NCI-H2029 treated with DMSO at 0.1 percent for 48 hours (cell line): ENCODE measurements around the gene C2CD3.
"Not testable (repeated sequence)": the region's sequence is repeated elsewhere in the genome, so short reads cannot be mapped to it uniquely, and the experiment has no call there.

Source experiments
- DNase-seq: peaks from one replicate; lab custom pipeline; 2025; lab: John Stamatoyannopoulos, UW

The C2CD3 gene

DNA sequence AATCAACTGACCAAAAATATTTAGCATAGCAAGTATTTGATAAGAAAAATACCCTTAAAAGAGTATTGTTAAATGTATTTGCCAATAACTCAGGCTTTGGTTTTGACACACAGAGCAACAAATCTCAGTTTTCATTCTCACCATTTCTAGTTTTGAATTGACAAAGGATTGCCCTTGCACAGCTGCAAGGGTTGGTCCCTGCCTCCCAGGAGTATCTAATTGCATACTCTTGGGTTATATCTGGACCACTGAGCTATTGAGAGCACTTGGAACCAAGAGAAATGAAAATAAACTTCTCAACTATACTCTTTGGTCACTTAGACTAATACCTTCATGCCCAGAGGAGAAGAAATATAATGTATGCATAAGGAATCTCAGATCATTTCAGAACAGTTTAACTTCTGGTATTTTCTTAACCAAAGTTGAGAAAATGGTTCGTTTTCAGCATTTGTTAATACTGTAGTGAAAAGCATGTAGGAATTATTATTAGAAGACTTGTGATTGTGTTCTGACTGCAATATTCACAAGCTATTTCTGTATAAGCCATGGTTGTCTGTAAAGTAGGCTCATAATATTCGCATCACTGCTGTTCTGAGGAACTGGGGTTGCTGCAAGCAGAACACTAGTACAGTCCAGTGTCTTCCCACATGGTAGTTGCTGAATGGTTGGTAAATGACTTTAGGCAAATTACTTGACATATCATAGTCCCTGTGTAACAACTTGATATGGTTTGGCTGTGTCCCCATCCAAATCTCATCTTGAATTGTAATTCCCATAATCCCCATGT is 7.9 kb downstream of the C2CD3 start:
- no peak for DNase-seq

DNA sequence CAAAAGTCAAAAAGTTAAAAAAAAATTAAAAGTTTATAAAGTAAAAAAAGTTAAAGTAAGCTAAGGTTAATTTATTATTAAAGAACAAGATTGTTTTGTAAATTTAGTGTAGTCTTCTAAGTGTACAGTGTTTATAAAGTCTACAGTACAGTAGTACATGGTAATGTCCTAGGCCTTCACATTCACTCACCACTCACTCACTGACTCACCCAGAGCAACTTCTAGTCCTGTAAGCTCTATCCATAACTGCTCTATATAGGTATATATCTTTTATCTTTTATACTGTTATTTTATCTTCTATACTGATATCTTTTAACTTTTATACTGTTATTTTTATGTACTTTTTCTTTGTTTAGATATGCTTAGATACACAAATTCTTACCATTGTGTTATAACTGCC is 11.2 kb downstream of the C2CD3 start:
- DNase-seq: no peak

DNA sequence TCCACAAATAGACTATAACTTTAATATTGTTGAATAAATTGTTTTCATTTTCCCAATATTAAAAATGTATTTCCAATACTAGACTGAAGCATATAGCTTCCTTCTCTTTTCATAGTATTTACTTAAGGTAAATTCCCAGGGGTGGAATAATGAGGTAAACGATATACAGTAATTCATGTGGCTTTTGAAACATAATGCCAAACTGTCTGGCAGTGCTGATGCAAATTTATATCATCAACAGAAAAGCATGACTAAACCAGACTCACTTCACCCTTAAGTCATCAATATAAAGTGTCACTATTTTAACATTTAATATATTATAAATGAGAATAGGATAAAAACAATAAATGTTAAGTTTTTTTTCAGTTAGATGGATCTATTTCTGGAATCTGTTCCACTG is 13.6 kb downstream of the C2CD3 start:
- DNase-seq: no peak

DNA sequence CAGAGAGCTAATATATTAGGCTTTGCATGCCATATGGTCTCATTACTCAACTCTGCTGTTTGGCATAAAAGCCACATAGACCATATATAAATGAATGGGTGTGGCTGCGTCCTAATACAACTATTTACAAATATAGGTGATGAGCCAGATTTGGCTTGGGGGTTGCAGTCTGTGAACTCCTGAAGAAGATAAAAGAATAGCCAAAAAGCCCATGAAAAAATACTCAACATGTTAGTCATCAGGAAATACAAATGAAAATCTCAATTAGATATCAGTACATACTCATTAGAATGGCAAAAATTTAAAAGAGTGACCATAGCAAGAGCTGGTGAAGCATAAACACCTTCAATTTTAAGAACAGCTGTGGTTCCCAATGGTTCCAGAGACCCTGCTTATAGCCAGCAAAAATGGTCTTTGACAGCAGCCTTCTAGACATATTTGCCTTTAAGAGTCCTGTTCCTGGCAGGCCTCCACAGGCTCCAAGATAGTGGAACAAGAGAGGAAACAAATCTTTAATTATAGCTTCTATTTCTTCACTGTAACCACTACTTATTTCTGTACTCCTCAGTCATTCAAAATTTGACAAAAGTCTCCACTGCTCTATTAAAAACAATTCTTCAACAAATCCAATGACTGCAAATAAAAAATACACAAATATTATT is 16.1 kb downstream of the C2CD3 start:
- no peak for DNase-seq

DNA sequence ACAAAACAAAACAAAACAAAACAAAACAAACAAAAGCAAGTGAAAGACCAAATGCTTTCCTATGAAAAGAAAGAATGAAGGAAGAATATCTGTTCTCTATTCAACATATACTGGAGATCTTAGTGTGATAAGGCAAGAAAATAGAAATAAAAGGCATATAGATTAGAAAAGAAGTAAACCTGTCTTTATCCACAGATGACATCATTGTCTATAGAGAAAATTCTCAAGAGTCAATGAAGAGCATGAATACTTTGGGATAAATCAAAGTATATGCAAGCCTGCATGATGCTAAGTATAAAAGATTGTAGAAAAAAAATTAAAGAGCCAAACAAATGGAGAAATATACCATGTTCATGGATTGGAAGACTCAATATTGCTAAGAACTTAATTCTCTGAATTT is 17.6 kb downstream of the C2CD3 start:
- no peak for DNase-seq

DNA sequence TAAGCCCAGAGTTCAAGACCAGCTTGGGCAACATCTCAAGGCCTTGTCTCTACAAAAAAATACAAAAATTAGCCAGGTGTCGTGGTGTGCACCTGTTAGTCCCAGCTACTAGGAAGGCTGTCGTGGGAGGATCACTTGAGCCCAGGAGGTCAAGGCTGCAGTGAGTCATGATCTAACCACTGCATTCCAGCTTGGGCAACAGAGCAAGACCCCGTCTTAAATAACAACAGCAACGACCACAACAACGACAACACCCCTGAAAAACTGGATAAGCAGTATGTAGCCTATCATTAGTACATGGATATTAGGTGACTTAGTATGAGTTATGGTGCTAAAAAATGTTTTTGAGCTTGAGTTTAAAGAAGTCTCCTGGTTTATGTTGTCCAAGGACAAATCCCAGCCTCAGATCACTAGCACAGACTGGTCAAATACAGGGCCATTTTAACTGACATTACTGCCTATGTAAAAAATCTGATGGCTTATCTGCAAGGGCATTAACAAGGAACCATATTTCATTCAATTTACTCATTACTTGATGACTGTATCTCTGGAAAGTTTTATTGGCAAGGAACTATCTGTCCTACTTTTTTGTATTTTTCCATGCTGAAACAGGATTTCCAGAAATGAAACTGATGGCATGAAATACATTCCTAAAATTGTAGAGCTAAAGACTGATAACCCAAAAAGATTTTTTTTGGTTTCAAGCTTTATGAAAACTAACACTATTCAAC is 23.4 kb downstream of the C2CD3 start:
- DNase-seq: no peak

DNA sequence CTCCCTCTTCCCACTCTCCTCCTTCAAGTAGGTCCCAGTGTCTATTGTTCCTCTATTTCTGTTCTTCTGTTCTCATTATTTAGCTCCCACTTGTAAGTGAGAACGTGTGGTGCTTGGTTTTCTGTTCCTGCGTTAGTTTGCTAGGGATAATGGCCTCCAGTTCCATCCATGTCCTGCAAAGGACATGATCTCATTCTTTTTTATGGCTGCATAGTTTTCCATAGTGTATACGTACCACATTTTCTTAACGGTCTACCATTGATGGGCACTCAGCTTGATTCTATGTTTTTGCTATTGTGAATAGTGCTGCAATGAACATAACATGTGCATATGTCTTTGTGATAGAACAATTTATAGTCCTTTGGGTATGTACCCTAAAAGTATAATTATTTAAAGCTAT is 26.2 kb downstream of the C2CD3 start:
- no peak for DNase-seq

DNA sequence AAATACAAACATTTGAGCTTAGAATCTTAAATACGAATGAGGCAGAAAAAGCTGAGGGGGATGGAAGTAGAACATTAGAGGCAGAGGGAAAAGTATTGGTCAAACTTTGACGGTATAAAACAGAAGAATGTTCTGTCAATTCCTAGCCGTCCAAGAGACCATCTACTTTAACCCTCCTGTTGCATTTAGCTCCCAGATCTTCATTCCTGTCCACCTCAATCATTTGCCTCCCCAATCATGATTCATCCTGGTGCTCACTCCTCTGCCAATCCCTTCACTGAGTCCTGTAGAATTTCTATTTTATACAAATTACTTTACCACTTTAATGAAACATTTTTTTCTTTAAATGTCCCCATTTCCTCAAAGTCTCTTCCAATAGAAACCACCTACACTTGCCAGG is 28.2 kb downstream of the C2CD3 start:
- DNase-seq: no peak

DNA sequence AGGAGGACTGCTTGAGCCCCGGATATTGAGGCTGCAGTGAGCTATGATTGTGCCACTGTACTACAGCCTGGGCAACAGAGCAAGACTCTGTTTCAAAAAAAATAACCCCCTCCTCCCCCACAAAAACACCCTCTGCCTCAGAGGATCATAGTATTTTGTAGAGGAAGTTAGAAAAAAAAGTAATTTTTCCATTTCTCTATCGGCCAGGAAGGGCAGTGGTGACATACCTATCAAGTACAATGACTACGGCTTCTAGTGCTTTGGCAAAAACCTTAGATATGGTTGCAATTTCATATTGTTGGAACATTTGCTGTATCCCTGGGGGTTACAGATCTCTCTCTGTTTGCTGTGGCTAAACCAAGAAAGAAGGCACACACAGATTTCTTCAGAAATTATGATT is 28.9 kb downstream of the C2CD3 start:
- no peak for DNase-seq

DNA sequence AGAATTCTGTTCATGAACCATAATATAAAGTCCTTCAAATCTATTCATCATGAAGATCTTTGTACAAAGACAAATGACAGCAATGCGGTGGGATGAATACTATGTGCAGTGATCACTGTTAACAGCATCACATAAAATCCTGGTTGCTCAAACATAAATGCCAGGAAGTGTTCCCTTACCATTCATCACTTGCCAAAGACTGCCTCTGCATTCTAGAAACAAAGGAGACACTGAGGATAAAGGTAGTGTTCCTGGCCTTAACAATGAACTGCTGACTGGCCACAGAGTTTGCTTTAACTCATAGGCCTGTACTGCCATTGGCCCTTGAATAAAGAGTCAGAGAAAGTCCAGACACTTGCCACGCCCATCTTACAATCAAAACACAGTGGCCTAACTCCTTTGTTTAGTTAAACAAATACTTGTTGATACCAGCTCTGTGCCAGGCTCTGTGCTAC is 29.5 kb downstream of the C2CD3 start:
- DNase-seq: peak; percentile 46

DNA sequence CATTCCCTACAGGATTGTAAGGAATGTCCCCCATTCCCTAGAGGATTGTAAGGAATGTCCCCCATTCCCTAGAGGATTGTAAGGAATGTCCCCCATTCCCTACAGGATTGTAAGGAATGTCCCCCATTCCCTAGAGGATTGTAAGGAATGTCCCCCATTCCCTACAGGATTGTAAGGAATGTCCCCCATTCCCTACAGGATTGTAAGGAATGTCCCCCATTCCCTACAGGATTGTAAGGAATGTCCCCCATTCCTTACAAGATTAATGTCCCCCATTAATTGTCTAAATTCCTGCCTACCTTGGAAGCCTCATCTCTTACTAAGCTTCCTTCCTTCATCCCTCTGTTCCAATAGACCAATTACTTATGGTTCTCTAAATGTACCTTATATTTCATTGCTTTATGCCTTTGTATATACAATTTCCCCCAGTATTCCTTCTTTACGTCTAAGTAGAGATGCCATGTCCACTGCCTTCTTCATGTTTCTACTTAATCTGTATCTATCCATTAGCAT is 30.8 kb downstream of the C2CD3 start:
- not testable (repeated sequence) for DNase-seq

DNA sequence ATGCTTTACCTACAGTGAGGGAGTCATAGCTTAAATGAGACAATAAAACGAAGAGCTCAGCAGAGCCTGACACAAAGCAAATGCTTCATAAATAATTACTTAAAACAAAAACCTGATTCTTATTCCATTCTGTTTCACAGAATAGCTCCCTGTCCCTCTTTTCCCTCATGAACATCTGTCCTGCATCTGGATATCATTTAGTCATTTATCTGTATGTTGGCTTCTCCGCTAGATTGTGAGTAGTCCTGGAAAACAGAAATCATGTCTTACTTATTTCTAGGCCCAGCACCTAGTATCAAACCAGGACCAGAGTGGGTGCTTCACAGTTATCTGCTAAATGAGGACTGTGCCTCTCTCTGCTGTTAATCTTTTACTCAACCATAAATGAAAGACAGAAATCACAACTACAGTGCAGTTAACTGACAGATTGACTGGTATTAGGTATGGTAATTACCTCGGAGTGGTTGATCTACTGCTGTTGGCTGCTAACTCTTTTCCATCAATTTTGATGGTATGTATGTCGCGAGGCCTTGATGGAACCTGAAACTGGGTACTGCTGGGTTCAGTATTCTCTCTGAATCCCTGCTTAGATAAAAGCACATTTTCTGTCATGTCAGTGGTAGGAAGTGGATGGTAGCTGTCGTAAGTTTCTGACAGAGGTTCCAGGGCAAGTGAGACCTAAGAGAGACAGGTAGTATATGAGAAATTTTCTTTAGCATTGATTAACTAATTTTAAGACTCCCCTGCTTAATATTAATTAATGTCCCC is 31.5 kb downstream of the C2CD3 start:
- no peak for DNase-seq

DNA sequence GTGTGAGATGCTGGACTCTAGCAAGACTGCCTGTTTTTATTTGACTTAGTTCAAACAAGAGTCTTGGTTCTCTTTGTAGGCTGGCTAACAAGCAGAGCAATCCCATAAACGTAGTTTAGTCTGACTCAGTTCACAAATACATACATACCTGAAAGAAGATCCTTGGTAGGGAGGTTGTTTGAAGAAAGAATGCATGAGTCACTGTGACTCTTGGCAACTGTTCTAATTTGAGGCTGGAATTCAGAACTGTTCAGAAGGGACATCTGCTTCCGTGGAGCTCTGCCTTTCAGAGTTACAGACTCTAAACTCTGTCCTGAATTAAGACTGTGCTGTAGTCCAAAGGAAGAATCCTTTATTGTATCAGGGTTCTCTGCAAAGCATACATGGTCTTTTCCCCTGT is 32.2 kb downstream of the C2CD3 start:
- DNase-seq: no peak

DNA sequence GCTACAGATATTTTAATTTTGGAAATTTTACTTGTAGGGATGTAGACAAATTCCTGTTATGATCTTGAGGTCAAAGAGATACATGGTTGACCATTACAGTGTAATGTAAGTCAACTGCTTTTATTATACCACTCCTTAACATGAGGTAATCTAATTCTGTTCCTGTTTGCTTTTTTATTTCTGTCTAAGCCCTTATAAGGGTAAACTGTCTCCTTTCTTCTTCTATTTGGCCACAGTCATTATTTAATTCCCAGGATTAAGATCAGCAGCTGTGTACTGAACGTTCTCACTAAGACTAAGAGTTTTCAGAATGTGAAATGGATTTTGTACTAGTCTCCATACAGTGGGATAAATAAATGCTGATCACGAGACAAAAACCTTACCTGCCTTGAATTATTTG is 32.8 kb downstream of the C2CD3 start:
- DNase-seq: no peak

DNA sequence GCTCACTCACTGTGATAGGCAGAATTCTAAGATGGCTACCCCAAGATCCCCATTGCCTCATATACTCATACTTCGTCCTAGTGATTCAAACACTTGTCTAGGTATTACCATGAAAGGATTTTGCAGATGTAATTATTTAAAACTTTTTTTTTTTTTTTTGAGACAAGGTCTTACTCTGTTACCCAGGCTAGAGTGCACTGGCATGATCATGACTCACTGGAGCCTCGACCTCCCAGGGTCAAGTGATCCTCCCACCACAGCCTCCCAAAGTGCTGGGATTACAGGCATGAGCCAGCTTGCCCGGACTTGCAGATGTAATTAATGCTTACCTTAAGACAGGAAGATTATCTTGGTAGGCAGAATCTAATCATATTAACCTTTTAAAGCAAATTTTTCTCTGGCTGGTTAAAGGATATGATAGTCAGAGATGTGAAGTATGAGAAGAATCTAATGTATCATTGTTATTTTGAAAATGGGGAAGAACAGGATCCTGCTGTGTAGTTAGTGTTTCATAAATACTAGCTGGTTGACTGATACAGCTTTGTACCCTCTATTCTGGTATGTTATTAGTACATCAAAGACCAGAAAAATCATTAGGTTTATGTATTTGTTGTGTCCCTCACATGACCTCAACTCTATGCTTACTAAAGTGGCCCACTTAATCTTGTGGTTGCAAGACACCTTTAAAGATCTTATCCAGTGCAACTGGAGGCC is 35.5 kb downstream of the C2CD3 start:
- DNase-seq: no peak

DNA sequence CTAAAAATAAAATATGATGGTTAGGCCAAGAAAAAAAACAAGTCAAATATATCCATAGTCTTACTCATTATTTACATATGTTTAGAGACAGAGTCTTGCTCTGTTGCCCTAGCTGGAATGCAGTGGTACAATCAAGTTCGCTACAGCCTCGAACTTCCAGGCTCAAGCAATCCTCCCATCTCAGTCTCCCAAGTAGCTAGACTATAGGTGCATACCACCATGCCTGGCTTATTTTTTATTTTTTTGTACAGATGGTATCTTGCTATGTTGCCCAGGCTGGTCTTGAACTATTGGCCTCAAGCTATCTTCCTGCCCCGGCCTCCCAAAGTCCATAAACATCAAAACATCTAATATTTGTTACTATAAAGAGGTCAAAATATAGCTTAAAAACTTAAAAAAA is 36.1 kb downstream of the C2CD3 start:
- DNase-seq: no peak

DNA sequence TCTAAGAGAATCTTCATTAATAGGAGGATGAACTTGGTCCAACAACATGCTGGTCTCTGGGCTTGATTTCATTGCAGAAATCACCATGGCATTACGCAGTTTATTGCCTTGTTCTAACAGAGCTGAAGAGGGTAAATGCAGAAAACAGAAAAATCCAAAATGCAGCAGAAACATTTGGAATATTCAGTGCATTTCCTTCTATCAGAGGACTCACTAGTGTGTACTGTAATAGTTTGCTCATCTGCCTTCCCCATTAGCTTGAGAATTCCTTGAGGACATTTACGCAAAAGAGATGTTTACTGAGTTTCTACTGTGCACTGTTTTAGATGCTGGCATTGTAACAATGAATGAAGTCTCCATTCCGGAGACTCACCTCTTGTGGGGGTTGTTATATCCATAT is 37.4 kb downstream of the C2CD3 start:
- DNase-seq: no peak

DNA sequence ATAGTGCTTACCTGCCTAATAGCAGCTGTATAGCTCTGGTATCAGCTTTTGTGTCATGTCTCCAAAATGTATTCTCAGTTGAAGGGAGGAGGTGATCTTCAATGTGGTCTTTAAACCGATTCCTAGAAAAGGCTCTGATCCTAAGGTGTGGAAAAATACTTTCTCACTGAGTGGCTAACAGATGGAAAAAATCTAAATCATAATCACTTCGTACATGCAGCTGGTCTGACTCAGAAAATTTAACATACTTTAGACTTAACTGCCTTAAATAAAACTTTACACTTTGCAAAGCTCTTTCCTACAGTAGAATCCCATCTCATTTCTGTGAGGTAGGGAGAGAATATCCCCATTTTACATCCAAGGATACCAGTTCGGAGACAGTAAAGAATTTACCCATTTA is 38.0 kb downstream of the C2CD3 start:
- no peak for DNase-seq

DNA sequence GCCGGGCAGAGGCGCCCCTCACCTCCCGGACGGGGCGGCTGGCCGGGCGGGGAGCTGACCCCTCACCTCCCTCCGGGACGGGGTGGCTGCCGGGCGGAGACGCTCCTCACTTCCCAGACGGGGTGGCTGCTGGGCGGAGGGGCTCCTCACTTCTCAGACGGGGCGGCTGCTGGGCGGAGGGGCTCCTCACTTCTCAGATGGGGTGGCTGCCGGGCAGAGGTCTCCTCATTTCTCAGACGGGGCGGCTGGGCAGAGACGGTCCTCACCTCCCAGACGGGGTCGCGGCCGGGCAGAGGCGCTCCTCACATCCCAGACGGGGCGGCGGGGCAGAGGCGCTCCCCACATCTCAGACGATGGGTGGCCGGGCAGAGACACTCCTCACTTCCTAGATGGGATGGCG is 41.7 kb downstream of the C2CD3 start:
- DNase-seq: not testable (repeated sequence)

DNA sequence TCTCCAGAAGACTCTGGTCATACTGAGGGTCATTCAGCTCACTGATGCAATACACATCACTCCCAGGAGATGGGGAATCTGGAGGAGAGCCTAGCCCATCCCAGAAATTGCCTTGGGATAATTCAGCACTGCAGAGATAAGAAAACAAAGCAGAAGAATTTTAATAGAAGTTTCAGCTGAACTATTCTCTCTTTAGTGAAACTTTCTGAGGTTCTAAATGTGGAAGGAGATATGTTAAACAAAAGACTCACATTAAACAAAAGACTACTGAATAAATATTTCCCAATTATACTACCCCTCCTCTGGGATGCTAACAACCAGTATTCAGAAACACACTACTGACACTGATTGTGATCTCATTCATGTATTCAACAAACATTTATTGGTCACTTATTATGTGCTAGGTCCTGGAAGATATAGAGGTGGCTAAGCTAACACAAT is 47.8 kb downstream of the C2CD3 start:
- no peak for DNase-seq

DNA sequence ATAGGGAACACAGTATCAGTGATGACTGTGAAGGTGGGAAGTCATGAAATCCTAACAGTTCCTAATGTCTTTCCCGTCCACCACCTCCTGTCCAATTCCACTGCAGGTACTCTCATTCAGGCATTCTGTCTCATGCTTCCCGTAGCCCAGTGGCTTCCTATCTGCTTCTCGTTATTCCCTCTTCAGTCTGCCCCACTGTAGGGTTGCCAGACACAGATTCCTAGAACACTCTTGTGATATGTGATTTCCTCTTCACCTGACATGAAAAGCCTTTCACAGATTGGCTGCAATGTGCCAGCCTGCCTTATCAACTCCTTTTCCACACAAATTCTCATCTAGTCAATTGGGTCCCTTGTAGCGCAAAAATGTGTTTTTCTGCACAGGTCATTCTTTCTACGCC is 49.0 kb downstream of the C2CD3 start:
- no peak for DNase-seq
